Mesothelial cell of epicardium (in vitro differentiated cells): Measurements from ENCODE around the gene RANBP3. TPM values are rescaled to one million over a fixed set of nuclear protein-coding genes. Genes with fewer than 3 reads are reported as not detected.

Experiments used
- DNase-seq, 2 experiments: peaks; one replicate each; pipeline ENCODE4 v3.0.0; 2021; ENCODE audit warnings: low spot score in 2 of 2; ENCODE audit not compliant: unreplicated experiment in 2 of 2
- H3K27ac Mint-ChIP-seq: 2 replicates; pipeline ENCODE4 v1.8.0; 2021; ENCODE audit warnings: mixed read lengths
- H3K27me3 Mint-ChIP-seq: 2 replicates; pipeline ENCODE4 v1.8.0; 2021; ENCODE audit warnings: low read depth, mixed read lengths
- H3K36me3 Mint-ChIP-seq: 2 replicates; pipeline ENCODE4 v1.8.0; 2021; ENCODE audit warnings: mixed read lengths
- H3K4me1 Mint-ChIP-seq: 2 replicates; pipeline ENCODE4 v1.8.0; 2021; ENCODE audit warnings: mixed read lengths
- H3K4me3 Mint-ChIP-seq: 2 replicates; pipeline ENCODE4 v1.8.0; 2021; ENCODE audit warnings: mild to moderate bottlenecking, moderate library complexity, mixed read lengths
- H3K9me3 Mint-ChIP-seq: 2 replicates; pipeline ENCODE4 v1.8.0; 2021; ENCODE audit warnings: mixed read lengths
- CTCF ChIP-seq: fragments of 200-600 bp; sonication (generic); IDR thresholded peaks from one replicate; pipeline ENCODE4 v1.5.0; 2021; ENCODE audit warnings: antibody characterized with exemption; ENCODE audit not compliant: unreplicated experiment
- total RNA-seq: library from RNA; stranded (reverse); gene quantifications from 3 replicates; pipeline ENCODE4 v1.2.1, GENCODE V29; 2021

Gene RANBP3
- total RNA-seq, 1 donor from 2014 or later: 83.3 TPM

- Mint-ChIP-seq H3K27ac (no peak overlapping the region), H3K4me1 (no peaks in the 10 kb centered on the region), H3K4me3 (no peak overlapping the region), H3K9me3 (peaks cover under 1% of the 10 kb centered on the region), H3K36me3 (peaks cover 7% of the 10 kb centered on the region), H3K27me3 (no peaks in the 10 kb centered on the region)
- DNase-seq: no peak
- no peak for TF ChIP-seq CTCF
These were observed 27.6 kb upstream of the RANBP3 start for GRCh38 chr19:6005321-6006069.

GRCh38 chr19:6003976-6004375 lies 26.0 kb upstream of the RANBP3 start:
- no peak for DNase-seq
- peaks cover 3% of the 10 kb centered on the region for H3K9me3 Mint-ChIP-seq
- H3K4me1 Mint-ChIP-seq: no peaks in the 10 kb centered on the region
- H3K4me3 Mint-ChIP-seq: no peak overlapping the region
- TF ChIP-seq CTCF: no peak
- H3K27ac Mint-ChIP-seq: no peak overlapping the region
- no peaks in the 10 kb centered on the region for H3K27me3 Mint-ChIP-seq
- peaks cover 16% of the 10 kb centered on the region for H3K36me3 Mint-ChIP-seq

GRCh38 chr19:6002591-6002990 lies 24.7 kb upstream of the RANBP3 start:
- Mint-ChIP-seq H3K27me3 (no peaks in the 10 kb centered on the region), H3K4me3 (no peak overlapping the region), H3K9me3 (peaks cover 3% of the 10 kb centered on the region), H3K36me3 (peaks cover 16% of the 10 kb centered on the region), H3K27ac (no peak overlapping the region), H3K4me1 (no peaks in the 10 kb centered on the region)
- no peak for TF ChIP-seq CTCF
- DNase-seq: no peak

GRCh38 chr19:6000228-6000847 lies 22.4 kb upstream of the RANBP3 start:
- Mint-ChIP-seq H3K4me3 (no peak overlapping the region), H3K27me3 (no peaks in the 10 kb centered on the region), H3K9me3 (peaks cover 3% of the 10 kb centered on the region), H3K27ac (no peak overlapping the region), H3K4me1 (no peaks in the 10 kb centered on the region), H3K36me3 (peaks cover 16% of the 10 kb centered on the region)
- DNase-seq: no peak
- no peak for TF ChIP-seq CTCF

- no peak overlapping the region for H3K27ac Mint-ChIP-seq
- H3K9me3 Mint-ChIP-seq: peaks cover 3% of the 10 kb centered on the region
- TF ChIP-seq CTCF: no peak
- no peaks in the 10 kb centered on the region for H3K4me1 Mint-ChIP-seq
- H3K4me3 Mint-ChIP-seq: no peak overlapping the region
- peaks cover 16% of the 10 kb centered on the region for H3K36me3 Mint-ChIP-seq
- DNase-seq: no peak
- H3K27me3 Mint-ChIP-seq: no peaks in the 10 kb centered on the region
These were observed 21.8 kb upstream of the RANBP3 start for GRCh38 chr19:5999693-6000092.
